Neural crest cell (in vitro differentiated cells): Measurements from ENCODE around the gene FAM186B. TPM values are rescaled to one million over a fixed set of nuclear protein-coding genes. Genes with fewer than 3 reads are reported as not detected.

Source experiments
- DNase-seq: peaks from one replicate; pipeline ENCODE4 v3.0.0; 2021; ENCODE audit warnings: low read depth, mixed read lengths, low spot score
- H3K27ac Mint-ChIP-seq: one replicate; pipeline ENCODE4 v1.8.0; 2021; ENCODE audit warnings: mild to moderate bottlenecking, mixed read lengths; ENCODE audit not compliant: unreplicated experiment
- H3K27me3 Mint-ChIP-seq: 2 replicates; pipeline ENCODE4 v1.8.0; 2021; ENCODE audit warnings: low read depth, mild to moderate bottlenecking, mixed read lengths
- H3K36me3 Mint-ChIP-seq: 2 replicates; pipeline ENCODE4 v1.8.0; 2021; ENCODE audit warnings: low read depth, mild to moderate bottlenecking, mixed read lengths
- H3K4me1 Mint-ChIP-seq: 2 replicates; pipeline ENCODE4 v1.8.0; 2021; ENCODE audit warnings: mixed read lengths
- H3K4me3 Mint-ChIP-seq: one replicate; pipeline ENCODE4 v1.8.0; 2021; ENCODE audit warnings: mild to moderate bottlenecking, mixed read lengths
- H3K9me3 Mint-ChIP-seq: 2 replicates; pipeline ENCODE4 v1.8.0; 2021; ENCODE audit warnings: mixed read lengths
- CTCF ChIP-seq: fragments of 200-600 bp; sonication (generic); conservative IDR thresholded peaks from 2 replicates; pipeline ENCODE4 v1.5.0; 2021; ENCODE audit warnings: antibody characterized with exemption, mild to moderate bottlenecking
- total RNA-seq: library from RNA; stranded (reverse); gene quantifications from 2 replicates; pipeline ENCODE4 v1.2.1, GENCODE V29; 2021

Gene FAM186B
- total RNA-seq, 1 donor from 2014 or later = 0.28 TPM

GRCh38 chr12:49580572-49581535, 24.6 kb downstream of the FAM186B start:
- Mint-ChIP-seq H3K9me3 (no peaks in the 10 kb centered on the region), H3K27me3 (no peaks in the 10 kb centered on the region), H3K36me3 (no peaks in the 10 kb centered on the region), H3K27ac (no peak overlapping the region), H3K4me3 (no peak overlapping the region), H3K4me1 (peaks cover 27% of the 10 kb centered on the region)
- DNase-seq = peak; percentile 86
- peak; percentile 88 for TF ChIP-seq CTCF

- Mint-ChIP-seq H3K4me3 (no peak overlapping the region), H3K27ac (no peak overlapping the region), H3K27me3 (no peaks in the 10 kb centered on the region), H3K4me1 (peaks cover 22% of the 10 kb centered on the region), H3K36me3 (no peaks in the 10 kb centered on the region), H3K9me3 (no peaks in the 10 kb centered on the region)
- no peak for DNase-seq
- no peak for TF ChIP-seq CTCF
These were observed 26.8 kb downstream of the FAM186B start for GRCh38 chr12:49578471-49579112.

GRCh38 chr12:49577589-49578315, 27.7 kb downstream of the FAM186B start:
- Mint-ChIP-seq H3K4me1 (peaks cover 22% of the 10 kb centered on the region), H3K27ac (no peak overlapping the region), H3K4me3 (no peak overlapping the region), H3K36me3 (no peaks in the 10 kb centered on the region), H3K9me3 (no peaks in the 10 kb centered on the region), H3K27me3 (no peaks in the 10 kb centered on the region)
- no peak for DNase-seq
- TF ChIP-seq CTCF = no peak

GRCh38 chr12:49568442-49569162, 36.8 kb downstream of the FAM186B start:
- Mint-ChIP-seq H3K4me1 (peaks cover 29% of the 10 kb centered on the region), H3K27me3 (no peaks in the 10 kb centered on the region), H3K27ac (peak overlapping the region; percentile 99), H3K4me3 (peak overlapping the region; percentile 97), H3K36me3 (peaks cover 3% of the 10 kb centered on the region), H3K9me3 (no peaks in the 10 kb centered on the region)
- no peak for TF ChIP-seq CTCF
- DNase-seq = no peak
